ENCODE measurements around the gene ATP5PD. TPM values are rescaled to one million over a fixed set of nuclear protein-coding genes. Genes with fewer than 3 reads are reported as not detected.

Gene ATP5PD
- total and polyA plus RNA-seq, 7 donors: 303 to 726 (median 480) TPM

GRCh38 chr17:74994440-74994839 is 52.3 kb downstream of the ATP5PD start:
- intact Hi-C loops (cut with DNase I): no loop called here
- Histone ChIP-seq H3K4me3 (no peak overlapping the region), H3K36me3 (peaks cover 0 to 2% (median under 1%) of the 10 kb centered on the region in 4 donors), H3K27me3 (no peaks in the 10 kb centered on the region), H3K27ac (no peak overlapping the region), H3K4me1 (peaks cover 0 to 26% (median 9%) of the 10 kb centered on the region in 4 donors), H3K9me3 (no peaks in the 10 kb centered on the region)
- TF ChIP-seq EP300 (IDR thresholded peaks at IDR 0.05): no peak
- no peak for TF ChIP-seq POLR2AphosphoS5 (IDR thresholded peaks at IDR 0.05)
- TF ChIP-seq POLR2A (IDR thresholded peaks at IDR 0.05): no peak
- 89 to 91% methylated on average over 7 of the region's 7 CpGs for WGBS, 2 donors
- DNase-seq: no peak

GRCh38 chr17:74992223-74992622 is 54.5 kb downstream of the ATP5PD start:
- intact Hi-C loops (cut with DNase I): no loop called here
- H3K9me3 ChIP-seq: no peaks in the 10 kb centered on the region
- no peak overlapping the region for H3K4me3 ChIP-seq
- no peak overlapping the region for H3K27ac ChIP-seq
- no peaks in the 10 kb centered on the region for H3K36me3 ChIP-seq
- H3K27me3 ChIP-seq: no peaks in the 10 kb centered on the region
- WGBS, 2 donors: 42 to 66% methylated on average over 2 of the region's 2 CpGs
- H3K4me1 ChIP-seq: peaks cover 0 to 32% (median 20%) of the 10 kb centered on the region in 4 donors
- TF ChIP-seq POLR2A (IDR thresholded peaks at IDR 0.05) (no peak), EP300 (IDR thresholded peaks at IDR 0.05) (no peak)
- DNase-seq: no peak

- DNase-seq: no peak
- Histone ChIP-seq H3K4me3 (no peak overlapping the region), H3K9me3 (no peaks in the 10 kb centered on the region), H3K27me3 (no peaks in the 10 kb centered on the region), H3K27ac (peak overlapping the region in 1 of 4 donors; percentile 96), H3K4me1 (peaks cover 0 to 38% (median 26%) of the 10 kb centered on the region in 4 donors), H3K36me3 (no peaks in the 10 kb centered on the region)
- TF ChIP-seq POLR2A (IDR thresholded peaks at IDR 0.05): no peak
- TF ChIP-seq CTCF (IDR thresholded peaks at IDR 0.05): no peak
- no peak for TF ChIP-seq POLR2AphosphoS5 (IDR thresholded peaks at IDR 0.05)
- TF ChIP-seq EP300 (IDR thresholded peaks at IDR 0.05): no peak
- intact Hi-C loops (cut with DNase I): no loop called here
- WGBS, 2 donors: 93 to 94% methylated on average over 10 of the region's 10 CpGs
These were observed 56.1 kb downstream of the ATP5PD start for GRCh38 chr17:74990581-74991105.

Small RNA genes lying within 50 kb of the gene (small RNA-seq; reads per million reads assigned to genes)
- gene AC111186.1: 0 reads per million in 3 donors
- 0 reads per million in 3 donors for gene RF00019
- 0 reads per million in 3 donors for gene RN7SL573P
- 0 reads per million in 3 donors for gene RNU6-362P

Other genes with a start within 250 kb of the ATP5PD start
- under 1 TPM in 1 of 4 donors, not detected in 3; 0.49 TPM for gene GRIN2C, start 187.1 kb downstream of the ATP5PD start, total RNA-seq
- under 1 TPM in 1 of 3 donors, not detected in 2; 0.22 TPM for gene GRIN2C, start 187.1 kb downstream of the ATP5PD start, polyA plus RNA-seq
- gene FDXR, start 174.0 kb downstream of the ATP5PD start, total RNA-seq: 1 to 10 TPM; 3.0 to 8.6 (median 7.1) TPM
- gene FDXR, start 174.0 kb downstream of the ATP5PD start, polyA plus RNA-seq: 10 to 100 TPM; 10.8 to 26.9 (median 14.6) TPM
- gene FADS6, start 153.3 kb downstream of the ATP5PD start, total RNA-seq: not detected
- gene FADS6, start 153.3 kb downstream of the ATP5PD start, polyA plus RNA-seq: 1 to 10 TPM in 2 of 3 donors, under 1 TPM in 1; 0.06 to 1.8 (median 1.6) TPM
- gene USH1G, start 123.7 kb downstream of the ATP5PD start, total RNA-seq: not detected
- gene USH1G, start 123.7 kb downstream of the ATP5PD start, polyA plus RNA-seq: under 1 TPM in 1 of 3 donors, not detected in 2; 0.09 TPM
- under 1 TPM in 2 of 4 donors, not detected in 2; 0.36 to 0.55 TPM for gene OTOP2, start 122.7 kb downstream of the ATP5PD start, total RNA-seq
- gene OTOP2, start 122.7 kb downstream of the ATP5PD start, polyA plus RNA-seq: 10 to 100 TPM in 1 of 3 donors, 1 to 10 TPM in 2; 4.8 to 21.0 (median 9.5) TPM
- not detected for gene OTOP3, start 111.1 kb downstream of the ATP5PD start, total RNA-seq
- gene OTOP3, start 111.1 kb downstream of the ATP5PD start, polyA plus RNA-seq: 1 to 10 TPM in 1 of 3 donors, under 1 TPM in 2; 0.28 to 1.8 (median 0.60) TPM
- gene HID1, start 74.2 kb downstream of the ATP5PD start, total RNA-seq: 10 to 100 TPM in 1 of 4 donors, 1 to 10 TPM in 3; 7.1 to 21.6 (median 8.3) TPM
- gene HID1, start 74.2 kb downstream of the ATP5PD start, polyA plus RNA-seq: 10 to 100 TPM; 23.4 to 34.8 (median 33.8) TPM
- gene CDR2L, start 59.3 kb downstream of the ATP5PD start, total RNA-seq: 10 to 100 TPM in 3 of 4 donors, 1 to 10 TPM in 1; 9.3 to 16.9 (median 10.3) TPM
- gene CDR2L, start 59.3 kb downstream of the ATP5PD start, polyA plus RNA-seq: 1 to 10 TPM; 2.4 to 3.7 (median 3.0) TPM
- 100 to 1,000 TPM in 1 of 4 donors, 10 to 100 TPM in 3; 46.3 to 104 (median 62.5) TPM for gene MRPL58, start 34.3 kb downstream of the ATP5PD start, total RNA-seq
- gene MRPL58, start 34.3 kb downstream of the ATP5PD start, polyA plus RNA-seq: 10 to 100 TPM; 36.6 to 56.9 (median 53.0) TPM
- gene KCTD2, start 256 bp upstream of the ATP5PD start, total RNA-seq: 10 to 100 TPM; 19.6 to 25.5 (median 21.8) TPM
- gene KCTD2, start 256 bp upstream of the ATP5PD start, polyA plus RNA-seq: 10 to 100 TPM; 12.5 to 24.0 (median 13.8) TPM
- 10 to 100 TPM in 1 of 4 donors, 1 to 10 TPM in 3; 2.6 to 15.0 (median 6.4) TPM for gene SLC16A5, start 41.0 kb upstream of the ATP5PD start, total RNA-seq
- 10 to 100 TPM in 2 of 3 donors, 1 to 10 TPM in 1; 6.6 to 31.1 (median 13.4) TPM for gene SLC16A5, start 41.0 kb upstream of the ATP5PD start, polyA plus RNA-seq
- gene ARMC7, start 63.0 kb upstream of the ATP5PD start, total RNA-seq: 1 to 10 TPM; 3.2 to 7.8 (median 4.3) TPM
- 10 to 100 TPM; 15.0 to 18.9 (median 16.6) TPM for gene ARMC7, start 63.0 kb upstream of the ATP5PD start, polyA plus RNA-seq
- gene NT5C, start 84.8 kb upstream of the ATP5PD start, total RNA-seq: 100 to 1,000 TPM in 1 of 4 donors, 10 to 100 TPM in 3; 60.7 to 109 (median 82.4) TPM
- gene NT5C, start 84.8 kb upstream of the ATP5PD start, polyA plus RNA-seq: 100 to 1,000 TPM; 102 to 116 (median 110) TPM
- gene JPT1, start 107.5 kb upstream of the ATP5PD start, total RNA-seq: 10 to 100 TPM; 17.5 to 19.1 (median 18.8) TPM
- 100 to 1,000 TPM; 361 to 627 (median 471) TPM for gene JPT1, start 107.5 kb upstream of the ATP5PD start, polyA plus RNA-seq
- gene SUMO2, start 136.0 kb upstream of the ATP5PD start, total RNA-seq: 100 to 1,000 TPM in 1 of 4 donors, 10 to 100 TPM in 3; 63.0 to 109 (median 87.1) TPM
- gene SUMO2, start 136.0 kb upstream of the ATP5PD start, polyA plus RNA-seq: 100 to 1,000 TPM in 2 of 3 donors, 10 to 100 TPM in 1; 69.9 to 130 (median 117) TPM
- 10 to 100 TPM; 21.1 to 32.2 (median 29.7) TPM for gene NUP85, start 158.7 kb upstream of the ATP5PD start, total RNA-seq
- gene NUP85, start 158.7 kb upstream of the ATP5PD start, polyA plus RNA-seq: 10 to 100 TPM; 31.0 to 48.6 (median 42.8) TPM
- 10 to 100 TPM; 16.0 to 22.1 (median 17.9) TPM for gene GGA3, start 214.6 kb upstream of the ATP5PD start, total RNA-seq
- gene GGA3, start 214.6 kb upstream of the ATP5PD start, polyA plus RNA-seq: 10 to 100 TPM; 10.2 to 35.8 (median 12.0) TPM
- 10 to 100 TPM; 26.6 to 51.5 (median 39.2) TPM for gene MRPS7, start 214.9 kb upstream of the ATP5PD start, total RNA-seq
- gene MRPS7, start 214.9 kb upstream of the ATP5PD start, polyA plus RNA-seq: 10 to 100 TPM; 73.3 to 96.4 (median 73.4) TPM
- 10 to 100 TPM; 18.1 to 40.7 (median 26.2) TPM for gene MIF4GD, start 224.3 kb upstream of the ATP5PD start, total RNA-seq
- 10 to 100 TPM; 15.0 to 33.5 (median 19.0) TPM for gene MIF4GD, start 224.3 kb upstream of the ATP5PD start, polyA plus RNA-seq
- gene SLC25A19, start 242.5 kb upstream of the ATP5PD start, total RNA-seq: 10 to 100 TPM in 3 of 4 donors, 1 to 10 TPM in 1; 8.7 to 19.6 (median 14.7) TPM
- 10 to 100 TPM in 2 of 3 donors, 1 to 10 TPM in 1; 5.4 to 20.1 (median 12.0) TPM for gene SLC25A19, start 242.5 kb upstream of the ATP5PD start, polyA plus RNA-seq

Measured in sigmoid colon (tissue), 7 donors.